Measurements from ENCODE around the gene CSN2. TPM values are rescaled to one million over a fixed set of nuclear protein-coding genes. Genes with fewer than 3 reads are reported as not detected.

The CSN2 gene
- total and polyA plus RNA-seq, 9 of the 15 experiments (the other 6 are each of a cell fraction or from before 2014, with no cell fraction given) = not detected

DNA sequence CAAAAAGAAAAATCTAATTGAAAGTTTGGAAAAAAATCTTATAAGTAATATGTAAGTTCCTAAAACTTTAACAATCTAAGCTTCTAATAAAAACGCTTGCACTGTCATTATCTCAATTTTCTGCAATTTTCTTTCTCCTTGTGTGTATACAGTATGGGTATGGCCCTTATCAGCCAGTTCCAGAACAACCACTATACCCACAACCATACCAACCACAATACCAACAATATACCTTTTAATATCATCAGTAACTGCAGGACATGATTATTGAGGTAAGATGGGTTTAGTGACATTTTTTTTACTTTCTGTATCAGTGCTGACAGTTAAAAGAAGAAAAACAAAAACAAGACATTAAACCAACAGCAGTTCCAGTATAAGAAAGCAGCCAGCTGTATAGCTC is 35.2 kb upstream of the CSN2 start:
- H3K27ac ChIP-seq (ENCODE audit: extremely low read depth, low read depth, low read length) = no peak overlapping the region
- 0% methylated on average over 1 of the region's 1 CpG for WGBS (ENCODE audit: insufficient coverage, low coverage, missing lambda C conversion rate)
- ATAC-seq (no peak), FAIRE-seq (no peak), DNase-seq (ENCODE audit: extremely low read depth in 1 of 4, low spot score in 3 of 4) (no peak)
- in situ Hi-C loops (cut with MboI) = no loop called here
- no peak overlapping the region for H3K9ac ChIP-seq (ENCODE audit: insufficient read depth in 1 of 2, low read depth in 2 of 2, low read length in 2 of 2)
- H3K79me2 ChIP-seq (ENCODE audit: control insufficient read depth, insufficient read depth, low read length) = no peaks in the 10 kb centered on the region
- CTCF ChIA-PET (ENCODE audit: low intra/inter-chr PET ratio) = no interaction called here
- no peak for TF ChIP-seq U2AF1 (optimal IDR thresholded peaks at IDR 0.05; ENCODE audit: low read depth, low read length)
- no peak for TF ChIP-seq RAD51 (IDR thresholded peaks at IDR 0.05; ENCODE audit: borderline replicate concordance, low read depth)
- no peak for TF ChIP-seq NFE2 (IDR thresholded peaks at IDR 0.05; ENCODE audit: low read depth)
- no peak for TF ChIP-seq MAFG (tag; conservative IDR thresholded peaks at IDR 0.05)
- no peak for TF ChIP-seq TEAD4 (IDR thresholded peaks at IDR 0.05; ENCODE audit: low read length)
- TF ChIP-seq TEAD4 (CRISPR knock-in tag; IDR thresholded peaks at IDR 0.05; ENCODE audit: borderline replicate concordance) = no peak
- TF ChIP-seq PRPF4 (IDR thresholded peaks at IDR 0.05; ENCODE audit: insufficient read depth, low read depth, low read length, poor library complexity, severe bottlenecking) = no peak
- no peak for TF ChIP-seq SRSF9 (IDR thresholded peaks at IDR 0.05; ENCODE audit: borderline replicate concordance, low read depth, low read length)
- TF ChIP-seq NFRKB (IDR thresholded peaks at IDR 0.05; ENCODE audit: low read depth) = no peak
- TF ChIP-seq DDX20 (tag; IDR thresholded peaks at IDR 0.05; ENCODE audit: low read depth) = no peak
- no peak for TF ChIP-seq ZNF586 (CRISPR knock-in tag; conservative IDR thresholded peaks at IDR 0.05)
- no peak for TF ChIP-seq TEAD1 (CRISPR knock-in tag; IDR thresholded peaks at IDR 0.05)
- no peaks in the 10 kb centered on the region for H4K20me1 ChIP-seq (replicated peaks; ENCODE audit: control insufficient read depth, insufficient read depth, low read length)
- POLR2A ChIA-PET = no interaction called here
- H2AFZ ChIP-seq (ENCODE audit: low read depth, low read length) = no peak overlapping the region
- intact Hi-C loops (cut with micrococcal nuclease) = no loop called here
- H3K4me3 ChIP-seq = no peak overlapping the region
- BruUV-seq (replicated peaks) = no TSS peak
- no peaks in the 10 kb centered on the region for H3K36me3 ChIP-seq (ENCODE audit: control insufficient read depth, insufficient read depth, low read length)
- no peaks in the 10 kb centered on the region for H3K27me3 ChIP-seq (ENCODE audit: control insufficient read depth in 2 of 2, insufficient read depth in 2 of 2, low read length in 2 of 2)
- H3K4me1 ChIP-seq (replicated peaks in 1 of 2; ENCODE audit: control insufficient read depth in 2 of 2, insufficient read depth in 2 of 2, low read length in 2 of 2) = no peaks in the 10 kb centered on the region
- no peaks in the 10 kb centered on the region for H3K9me1 ChIP-seq (ENCODE audit: control insufficient read depth, insufficient read depth, low read length)
- H3K9me3 ChIP-seq (replicated peaks; ENCODE audit: control insufficient read depth, insufficient read depth, low read depth, low read length) = no peaks in the 10 kb centered on the region
- no peak overlapping the region for H3K4me2 ChIP-seq (ENCODE audit: insufficient read depth, low read length)
